Measurements from ENCODE around the gene SPA17.

GRCh38 chr11:124717786-124718651 is 44.3 kb downstream of the SPA17 start:
- no peak for TF ChIP-seq CTCF (conservative IDR thresholded peaks at IDR 0.05; ENCODE audit: low read depth, low read length)
- no peak for TF ChIP-seq NFE2L2 (IDR thresholded peaks at IDR 0.05; ENCODE audit: low read depth, low read length)
- TF ChIP-seq POLR2A (IDR thresholded peaks at IDR 0.05; ENCODE audit: low read depth, low read length), result no peak
- TF ChIP-seq MXI1 (IDR thresholded peaks at IDR 0.05; ENCODE audit: borderline replicate concordance, low read depth, low read length), result no peak
- TF ChIP-seq CEBPB (IDR thresholded peaks at IDR 0.05; ENCODE audit: low read depth, low read length), result no peak
- no peak for TF ChIP-seq FOS (IDR thresholded peaks at IDR 0.05; ENCODE audit: low read depth, low read length)
- no peak for TF ChIP-seq SMC3 (IDR thresholded peaks at IDR 0.05; ENCODE audit: low read depth, low read length)
- no peak for TF ChIP-seq RFX5 (IDR thresholded peaks at IDR 0.05; ENCODE audit: low read depth, low read length)
- TF ChIP-seq USF2 (IDR thresholded peaks at IDR 0.05; ENCODE audit: low read depth, low read length), result no peak
- TF ChIP-seq RAD21 (IDR thresholded peaks at IDR 0.05; ENCODE audit: low read length), result no peak
- no peak for TF ChIP-seq MAFK (IDR thresholded peaks at IDR 0.05; ENCODE audit: low read depth, low read length)
- TF ChIP-seq ELK1 (IDR thresholded peaks at IDR 0.05; ENCODE audit: borderline replicate concordance, low read depth, low read length), result no peak
